ENCODE measurements around the gene KIFC3. TPM values are rescaled to one million over a fixed set of nuclear protein-coding genes. Genes with fewer than 3 reads are reported as not detected.

The KIFC3 gene
- total and polyA plus RNA-seq, 2 of the 13 experiments (the other 11 are each of a cell fraction or from before 2014, with no cell fraction given): 42.1 to 45.3 TPM

- TF ChIP-seq PRDM15 (CRISPR knock-in tag; IDR thresholded peaks at IDR 0.05) (peak; percentile 91), ZNF788 (CRISPR knock-in tag; IDR thresholded peaks at IDR 0.05; ENCODE audit: borderline replicate concordance) (peak; percentile 66; the same call in 1 of the 2 replicates), ATF2 (CRISPR knock-in tag; IDR thresholded peaks at IDR 0.05) (peak; percentile 30; the same call in 1 of the 2 replicates), DBP (CRISPR knock-in tag; IDR thresholded peaks at IDR 0.05; ENCODE audit: not compliant biosample characterization) (no peak), ZBTB8A (CRISPR knock-in tag; IDR thresholded peaks at IDR 0.05; ENCODE audit: borderline replicate concordance, low read depth) (no peak), ZNF3 (CRISPR knock-in tag; IDR thresholded peaks at IDR 0.05) (peak; percentile 59; the same call in 1 of the 2 replicates), AKAP8 (CRISPR knock-in tag; IDR thresholded peaks at IDR 0.05) (0 out of 2 replicates have a peak, but pooled peaks have one; percentile 38), GTF3A (CRISPR knock-in tag; conservative IDR thresholded peaks at IDR 0.05) (0 out of 2 replicates have a peak, but pooled peaks have one; percentile 63), ZNF574 (CRISPR knock-in tag; IDR thresholded peaks at IDR 0.05) (peak; percentile 37; the same call in 1 of the 2 replicates), HNF4A (CRISPR knock-in tag; IDR thresholded peaks at IDR 0.05) (peak; percentile 98), SIN3B (IDR thresholded peaks at IDR 0.05; ENCODE audit: low read length) (0 out of 2 replicates have a peak, but pooled peaks have one; percentile 26), FLYWCH1 (CRISPR knock-in tag; IDR thresholded peaks at IDR 0.05) (no peak), MYC (CRISPR knock-in tag; IDR thresholded peaks at IDR 0.05; ENCODE audit: borderline replicate concordance) (peak; percentile 47; the same call in 1 of the 2 replicates), ZNF790 (CRISPR knock-in tag; IDR thresholded peaks at IDR 0.05; ENCODE audit: borderline replicate concordance) (no peak; the same call in 1 of the 2 replicates), ZNF414 (CRISPR knock-in tag; IDR thresholded peaks at IDR 0.05) (no peak; the same call in 1 of the 2 replicates), ATF4 (CRISPR knock-in tag; IDR thresholded peaks at IDR 0.05) (no peak)
Observed at GRCh38 chr16:57781741-57782606, 20.3 kb downstream of the KIFC3 start (continued).

Data from HepG2 (cell line).